Prostate gland (tissue), 2 donors: ENCODE measurements around the gene MRPL11. TPM values are rescaled to one million over a fixed set of nuclear protein-coding genes. Genes with fewer than 3 reads are reported as not detected.

Experiments used
- DNase-seq: peaks from one replicate; pipeline ENCODE4 v3.0.0-alpha.2; 2019; ENCODE audit warnings: low spot score
- H3K27ac ChIP-seq, 2 donors: fragments of 200-600 bp; sonication (generic); 2 replicates each; pipeline ENCODE4 v1.5.1; 2017 to 2019
- H3K27me3 ChIP-seq: fragments of 200-600 bp; sonication (generic); replicated peaks from 2 replicates; pipeline ENCODE4 v1.5.1; 2019; ENCODE audit not compliant: insufficient read depth
- H3K36me3 ChIP-seq, 2 donors: fragments of 200-600 bp; sonication (generic); 1 replicate in 1 of 2; 2 replicates in 1 of 2; pipeline versions ENCODE4 v1.5.1 to v1.8.1; 2017 to 2019
- H3K4me1 ChIP-seq: fragments of 200-600 bp; sonication (generic); replicated peaks from 2 replicates; pipeline ENCODE4 v1.5.1; 2019
- H3K4me3 ChIP-seq, 2 donors: fragments of 200-600 bp; sonication (generic); 2 replicates each; pipeline ENCODE4 v1.5.1; 2017 to 2019
- H3K9me3 ChIP-seq: fragments of 200-600 bp; sonication (generic); 2 replicates; pipeline ENCODE4 v1.5.1; 2017
- CTCF ChIP-seq, 4 experiments: fragments of 200-600 bp in 2 of 4; fragments of 450-650 bp in 2 of 4; sonication (generic) in 2 of 4; IDR thresholded peaks; 1 replicate in 3 of 4; 2 replicates in 1 of 4; pipeline ENCODE4 v1.5.1; 2016 to 2019; ENCODE audit warnings: antibody characterized with exemption in 4 of 4, mild to moderate bottlenecking in 2 of 4, moderate library complexity in 2 of 4
- POLR2A ChIP-seq: fragments of 450-650 bp; IDR thresholded peaks from one replicate; pipeline ENCODE4 v1.6.1; 2016; ENCODE audit warnings: antibody characterized with exemption, mild to moderate bottlenecking
- POLR2AphosphoS5 ChIP-seq: sonication (generic); formaldehyde crosslinking; IDR thresholded peaks from one replicate; pipeline ENCODE4 v1.6.1; 2017; ENCODE audit warnings: antibody characterized with exemption
- WGBS: methylation state at CpG from one replicate; pipeline ENCODE4 v1.1.5; 2018; 5-methylcytosine and 5-hydroxymethylcytosine counted together
- intact Hi-C: fragments of 100-400 bp; cut with DNase I; formaldehyde crosslinking; loops from one replicate; pipeline ENCODE4 v1.14.2; 2022
- total RNA-seq, 2 donors: library from RNA; depleted of rRNA; stranded (reverse); fragments of >200 nt; gene quantifications; one replicate each; pipeline ENCODE4 v1.1.0, GENCODE V29; 2016

The MRPL11 gene
- total RNA-seq, 2 donors from 2014 or later = 44.2 to 51.2 TPM

- intact Hi-C loops = loop anchor here (2.0 kb wide), 1 partner anchor 21 kb away; no protein-coding TSS in a partner anchor
These were observed 8.6 kb downstream of the MRPL11 start for GRCh38 chr11:66429983-66430602.

GRCh38 chr11:66428933-66429332, 9.7 kb downstream of the MRPL11 start:
- Histone ChIP-seq H3K27ac (no peak overlapping the region), H3K36me3 (no peaks in the 10 kb centered on the region), H3K9me3 (no peaks in the 10 kb centered on the region), H3K4me1 (no peaks in the 10 kb centered on the region), H3K27me3 (no peaks in the 10 kb centered on the region), H3K4me3 (no peak overlapping the region)
- WGBS = 94% methylated on average over 2 of the region's 2 CpGs
- no peak for DNase-seq
- TF ChIP-seq POLR2A = no peak
- TF ChIP-seq CTCF (IDR thresholded peaks at IDR 0.05) = no peak
- no peak for TF ChIP-seq POLR2AphosphoS5
- intact Hi-C loops = no loop called here

More at GRCh38 chr11:66429983-66430602, 8.6 kb downstream of the MRPL11 start:
- Histone ChIP-seq H3K27me3 (no peaks in the 10 kb centered on the region), H3K27ac (no peak overlapping the region), H3K4me3 (no peak overlapping the region), H3K9me3 (no peaks in the 10 kb centered on the region), H3K4me1 (no peaks in the 10 kb centered on the region), H3K36me3 (no peaks in the 10 kb centered on the region)
- peak; percentile 52 for DNase-seq
- TF ChIP-seq POLR2A (no peak), POLR2AphosphoS5 (no peak), CTCF (IDR thresholded peaks at IDR 0.05) (peak; percentile 49 to 75 (median 67))
- 44% methylated on average over 9 of the region's 9 CpGs for WGBS

- WGBS = 61% methylated on average over 23 of the region's 23 CpGs
- Histone ChIP-seq H3K9me3 (no peaks in the 10 kb centered on the region), H3K27me3 (no peaks in the 10 kb centered on the region), H3K4me1 (no peaks in the 10 kb centered on the region), H3K27ac (no peak overlapping the region), H3K4me3 (no peak overlapping the region), H3K36me3 (no peaks in the 10 kb centered on the region)
- TF ChIP-seq POLR2AphosphoS5 (no peak), CTCF (IDR thresholded peaks at IDR 0.05) (no peak), POLR2A (no peak)
- no peak for DNase-seq
- intact Hi-C loops = no loop called here
These were observed 12.3 kb downstream of the MRPL11 start for GRCh38 chr11:66426314-66426713.

- Histone ChIP-seq H3K36me3 (no peaks in the 10 kb centered on the region), H3K4me3 (no peak overlapping the region), H3K4me1 (no peaks in the 10 kb centered on the region), H3K9me3 (no peaks in the 10 kb centered on the region), H3K27ac (no peak overlapping the region), H3K27me3 (no peaks in the 10 kb centered on the region)
- WGBS = 11% methylated on average over 38 of the region's 38 CpGs
- DNase-seq = peak; percentile 91
- intact Hi-C loops = no loop called here
- TF ChIP-seq POLR2AphosphoS5 (peak; percentile 94), CTCF (IDR thresholded peaks at IDR 0.05) (peak in 2 of 4 experiments; percentile 15 to 26), POLR2A (no peak)
These were observed 17.0 kb downstream of the MRPL11 start for GRCh38 chr11:66421492-66422205.
